Smooth muscle cell (in vitro differentiated cells): ENCODE data around the gene BMERB1. TPM values are rescaled to one million over a fixed set of nuclear protein-coding genes. Genes with fewer than 3 reads are reported as not detected.

Experiments
- DNase-seq: peaks from one replicate; lab custom pipeline; 2025; ENCODE audit not compliant: unreplicated experiment; lab: John Stamatoyannopoulos, UW
- H2AFZ ChIP-seq: fragments of 200-600 bp; sonication (generic); 2 replicates; pipeline ENCODE4 v1.6.0; 2016; ENCODE audit warnings: antibody characterized with exemption, low read depth, mild to moderate bottlenecking
- H3F3A ChIP-seq: fragments of 200-600 bp; sonication (generic); 2 replicates; pipeline ENCODE4 v1.6.0; 2017; ENCODE audit warnings: antibody characterized with exemption, low read depth
- H3K27ac ChIP-seq: fragments of 200-600 bp; sonication (generic); 2 replicates; pipeline ENCODE4 v1.5.1; 2016; ENCODE audit warnings: low read depth, mild to moderate bottlenecking
- H3K27me3 ChIP-seq: fragments of 200-600 bp; sonication (generic); 2 replicates; pipeline ENCODE4 v1.6.1; 2016; ENCODE audit warnings: low read depth, mild to moderate bottlenecking
- H3K36me3 ChIP-seq: fragments of 200-600 bp; sonication (generic); 2 replicates; pipeline ENCODE4 v1.5.1; 2016; ENCODE audit warnings: low read depth
- H3K4me1 ChIP-seq: fragments of 200-600 bp; sonication (generic); 2 replicates; pipeline ENCODE4 v1.5.1; 2016; ENCODE audit warnings: low read depth
- H3K4me2 ChIP-seq: fragments of 200-600 bp; sonication (generic); 2 replicates; pipeline ENCODE4 v1.6.0; 2016; ENCODE audit warnings: mild to moderate bottlenecking
- H3K4me3 ChIP-seq: fragments of 200-600 bp; sonication (generic); 2 replicates; pipeline ENCODE4 v1.5.1; 2016; ENCODE audit warnings: mild to moderate bottlenecking
- H3K79me2 ChIP-seq: fragments of 200-600 bp; sonication (generic); 2 replicates; pipeline ENCODE4 v1.6.0; 2016; ENCODE audit warnings: low read depth, mild to moderate bottlenecking
- H3K9ac ChIP-seq: fragments of 200-600 bp; sonication (generic); 2 replicates; pipeline ENCODE4 v1.6.0; 2016; ENCODE audit warnings: low read depth
- H3K9me3 ChIP-seq: fragments of 200-600 bp; sonication (generic); replicated peaks from 2 replicates; pipeline ENCODE4 v1.5.1; 2016; ENCODE audit warnings: low read depth
- H4K20me1 ChIP-seq: fragments of 200-600 bp; sonication (generic); 2 replicates; pipeline ENCODE4 v1.6.0; 2016; ENCODE audit warnings: low read depth
- CTCF ChIP-seq: fragments of 200-600 bp; sonication (generic); IDR thresholded peaks from 2 replicates; pipeline ENCODE4 v1.5.1; 2017; ENCODE audit warnings: borderline replicate concordance, mild to moderate bottlenecking, antibody characterized with exemption; ENCODE audit not compliant: insufficient read depth, poor library complexity, severe bottlenecking
- WGBS: methylation state at CpG from one replicate; pipeline ENCODE4 v1.1.7; 2016; ENCODE audit warnings: low lambda C conversion rate; 5-methylcytosine and 5-hydroxymethylcytosine counted together
- polyA plus RNA-seq: library from polyadenylated mRNA; unstranded; fragments of >200 nt; fragmentation: Nextera tagmentation; extraction: Ambion mirVana; gene quantifications from 2 replicates; pipeline ENCODE4 v1.2.1, GENCODE V29; 2016
- total RNA-seq: library from RNA; depleted of rRNA; stranded (reverse); fragments of >200 nt; gene quantifications from 2 replicates; pipeline ENCODE4 v1.2.3, GENCODE V29; 2014

Gene BMERB1
- total and polyA plus RNA-seq, 2 experiments from 2014 or later: 16.5 to 20.0 TPM

DNA sequence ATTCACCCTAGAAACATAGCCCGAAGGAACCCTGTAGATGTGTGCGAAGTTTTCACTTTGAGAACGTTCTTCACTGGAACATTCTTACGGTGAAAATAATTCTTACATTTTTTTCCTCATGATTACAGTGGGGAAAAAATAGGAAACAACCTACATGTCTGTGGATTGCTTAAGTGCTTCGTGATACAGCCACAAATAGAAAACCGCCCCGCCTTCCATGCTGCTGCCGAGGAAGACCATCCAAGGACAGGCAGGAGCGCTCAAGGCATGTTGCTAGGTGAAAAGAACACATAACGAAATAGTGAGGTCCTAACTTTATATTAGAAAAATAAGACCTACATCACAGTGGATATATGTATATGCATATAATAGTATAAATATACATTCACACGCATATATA is 78.8 kb downstream of the BMERB1 start:
- Histone ChIP-seq H3K4me1 (peaks cover 6% of the 10 kb centered on the region), H2AFZ (no peak overlapping the region), H3K79me2 (no peaks in the 10 kb centered on the region), H4K20me1 (no peaks in the 10 kb centered on the region), H3K27ac (no peak overlapping the region), H3K9me3 (no peaks in the 10 kb centered on the region), H3K27me3 (no peaks in the 10 kb centered on the region), H3K4me2 (no peak overlapping the region), H3K4me3 (no peak overlapping the region), H3F3A (no peaks in the 10 kb centered on the region), H3K9ac (no peak overlapping the region), H3K36me3 (no peaks in the 10 kb centered on the region)
- WGBS: 97% methylated on average over 11 of the region's 11 CpGs
- DNase-seq: no peak
- no peak for TF ChIP-seq CTCF

DNA sequence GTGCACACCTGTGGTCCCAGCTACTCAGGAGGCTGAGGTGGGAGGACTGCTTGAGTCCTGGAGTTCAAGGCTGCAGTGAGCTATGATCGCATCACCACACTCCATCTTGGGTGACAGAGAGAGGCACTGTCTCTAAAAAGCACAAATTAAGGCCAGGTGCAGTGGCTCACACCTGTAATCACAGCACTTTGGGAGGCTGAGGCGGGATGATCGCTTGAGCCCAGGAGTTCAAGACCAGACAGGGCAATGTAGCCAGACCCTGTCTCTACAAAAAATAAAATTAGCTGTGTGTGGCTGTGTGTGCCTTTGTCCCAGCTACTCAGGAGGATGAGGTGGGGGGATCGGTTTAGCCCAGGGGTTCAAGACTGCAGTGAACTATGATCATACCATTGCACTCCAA is 81.6 kb downstream of the BMERB1 start:
- H3K79me2 ChIP-seq: no peaks in the 10 kb centered on the region
- DNase-seq: no peak
- no peak overlapping the region for H3K9ac ChIP-seq
- no peak overlapping the region for H2AFZ ChIP-seq
- H3K27ac ChIP-seq: no peak overlapping the region
- H3F3A ChIP-seq: peaks cover 3% of the 10 kb centered on the region
- H4K20me1 ChIP-seq: no peaks in the 10 kb centered on the region
- no peaks in the 10 kb centered on the region for H3K36me3 ChIP-seq
- TF ChIP-seq CTCF: no peak
- no peaks in the 10 kb centered on the region for H3K9me3 ChIP-seq
- H3K27me3 ChIP-seq: no peaks in the 10 kb centered on the region
- H3K4me3 ChIP-seq: no peak overlapping the region
- H3K4me1 ChIP-seq: no peaks in the 10 kb centered on the region
- WGBS: 96% methylated on average over 4 of the region's 4 CpGs
- no peak overlapping the region for H3K4me2 ChIP-seq

- Histone ChIP-seq H3K4me1 (no peaks in the 10 kb centered on the region), H3K4me3 (no peak overlapping the region), H2AFZ (no peak overlapping the region), H3F3A (peaks cover 3% of the 10 kb centered on the region), H3K9me3 (no peaks in the 10 kb centered on the region), H4K20me1 (no peaks in the 10 kb centered on the region), H3K9ac (no peak overlapping the region), H3K27ac (no peak overlapping the region), H3K27me3 (no peaks in the 10 kb centered on the region), H3K4me2 (no peak overlapping the region), H3K36me3 (no peaks in the 10 kb centered on the region), H3K79me2 (no peaks in the 10 kb centered on the region)
- DNase-seq: no peak
- TF ChIP-seq CTCF: no peak
- WGBS: 91% methylated on average over 5 of the region's 5 CpGs
Measured at GRCh38 chr16:15516609-15517008, 82.2 kb downstream of the BMERB1 start.

- no peak overlapping the region for H3K27ac ChIP-seq
- H2AFZ ChIP-seq: no peak overlapping the region
- H3K36me3 ChIP-seq: no peaks in the 10 kb centered on the region
- no peak for TF ChIP-seq CTCF
- no peaks in the 10 kb centered on the region for H3K27me3 ChIP-seq
- no peak overlapping the region for H3K4me3 ChIP-seq
- 100% methylated on average over 3 of the region's 3 CpGs for WGBS
- no peaks in the 10 kb centered on the region for H3K79me2 ChIP-seq
- no peaks in the 10 kb centered on the region for H4K20me1 ChIP-seq
- no peak overlapping the region for H3K9ac ChIP-seq
- no peaks in the 10 kb centered on the region for H3K4me1 ChIP-seq
- no peak overlapping the region for H3K4me2 ChIP-seq
- H3F3A ChIP-seq: peaks cover 3% of the 10 kb centered on the region
- no peak for DNase-seq
- no peaks in the 10 kb centered on the region for H3K9me3 ChIP-seq
Measured at GRCh38 chr16:15517743-15518377, 83.5 kb downstream of the BMERB1 start.
